ENCODE data around the gene PLXNA4.

The PLXNA4 gene

GRCh38 chr7:132345543-132346129, 230.6 kb downstream of the PLXNA4 start:
- no peak for DNase-seq

- no peak for DNase-seq
Measured at GRCh38 chr7:132345030-132345429, 231.2 kb downstream of the PLXNA4 start.

- no peak for DNase-seq
Measured at GRCh38 chr7:132343199-132343598, 233.1 kb downstream of the PLXNA4 start.

- DNase-seq = no peak
Measured at GRCh38 chr7:132337450-132338080, 238.7 kb downstream of the PLXNA4 start.

- no peak for DNase-seq
Measured at GRCh38 chr7:132336797-132337196, 239.5 kb downstream of the PLXNA4 start.

GRCh38 chr7:132333301-132333700, 243.0 kb downstream of the PLXNA4 start:
- DNase-seq = no peak

GRCh38 chr7:132328760-132329159, 247.5 kb downstream of the PLXNA4 start:
- DNase-seq = no peak

GRCh38 chr7:132328047-132328620, 248.1 kb downstream of the PLXNA4 start:
- no peak for DNase-seq

- DNase-seq = no peak
Measured at GRCh38 chr7:132326878-132327589, 249.2 kb downstream of the PLXNA4 start.

GRCh38 chr7:132322970-132323369, 253.3 kb downstream of the PLXNA4 start:
- no peak for DNase-seq

- DNase-seq = no peak
Measured at GRCh38 chr7:132321387-132321786, 254.9 kb downstream of the PLXNA4 start.

GRCh38 chr7:132319481-132319880, 256.8 kb downstream of the PLXNA4 start:
- no peak for DNase-seq

- peak; percentile 77 for DNase-seq
Measured at GRCh38 chr7:132318352-132319318, 257.6 kb downstream of the PLXNA4 start.

GRCh38 chr7:132317701-132318351, 258.4 kb downstream of the PLXNA4 start:
- DNase-seq = no peak

GRCh38 chr7:132312531-132313055, 263.7 kb downstream of the PLXNA4 start:
- no peak for DNase-seq

- DNase-seq = no peak
Measured at GRCh38 chr7:132311733-132312132, 264.5 kb downstream of the PLXNA4 start.

GRCh38 chr7:132309102-132309805, 267.0 kb downstream of the PLXNA4 start:
- DNase-seq = no peak

GRCh38 chr7:132307465-132307864, 268.8 kb downstream of the PLXNA4 start:
- DNase-seq = no peak

GRCh38 chr7:132300599-132301277, 275.5 kb downstream of the PLXNA4 start:
- no peak for DNase-seq

GRCh38 chr7:132298790-132299189, 277.5 kb downstream of the PLXNA4 start:
- DNase-seq = no peak

- DNase-seq = no peak
Measured at GRCh38 chr7:132296820-132297219, 279.4 kb downstream of the PLXNA4 start.

Measured in activated CD4-positive, alpha-beta T cell treated with anti-CD3 and anti-CD28 coated beads, Interleukin-2, amount 50 U/mL, for 1 hour (primary cell).